WTC11 (cell line): ENCODE measurements around the gene MAP1S.

Source experiments
- CTCF ChIP-seq: fragments of 200-600 bp; IDR thresholded peaks from 2 replicates; pipeline ENCODE4 v1.8.0; 2022; ENCODE audit warnings: antibody characterized with exemption
- SP1 ChIP-seq: sonication (generic); formaldehyde crosslinking; conservative IDR thresholded peaks from 2 replicates; pipeline ENCODE4 v1.8.1; 2022; ENCODE audit warnings: missing genetic modification reagents
- TP53 ChIP-seq: sonication (generic); formaldehyde crosslinking; IDR thresholded peaks from 2 replicates; pipeline ENCODE4 v1.8.1; 2023; ENCODE audit warnings: mild to moderate bottlenecking, missing genetic modification reagents
- TF ChIP-seq, protein P1 (sequence below): sonication (generic); formaldehyde crosslinking; IDR thresholded peaks from 2 replicates; pipeline ENCODE4 v1.8.0; 2022; ENCODE audit warnings: mild to moderate bottlenecking, missing genetic modification reagents

DNA sequence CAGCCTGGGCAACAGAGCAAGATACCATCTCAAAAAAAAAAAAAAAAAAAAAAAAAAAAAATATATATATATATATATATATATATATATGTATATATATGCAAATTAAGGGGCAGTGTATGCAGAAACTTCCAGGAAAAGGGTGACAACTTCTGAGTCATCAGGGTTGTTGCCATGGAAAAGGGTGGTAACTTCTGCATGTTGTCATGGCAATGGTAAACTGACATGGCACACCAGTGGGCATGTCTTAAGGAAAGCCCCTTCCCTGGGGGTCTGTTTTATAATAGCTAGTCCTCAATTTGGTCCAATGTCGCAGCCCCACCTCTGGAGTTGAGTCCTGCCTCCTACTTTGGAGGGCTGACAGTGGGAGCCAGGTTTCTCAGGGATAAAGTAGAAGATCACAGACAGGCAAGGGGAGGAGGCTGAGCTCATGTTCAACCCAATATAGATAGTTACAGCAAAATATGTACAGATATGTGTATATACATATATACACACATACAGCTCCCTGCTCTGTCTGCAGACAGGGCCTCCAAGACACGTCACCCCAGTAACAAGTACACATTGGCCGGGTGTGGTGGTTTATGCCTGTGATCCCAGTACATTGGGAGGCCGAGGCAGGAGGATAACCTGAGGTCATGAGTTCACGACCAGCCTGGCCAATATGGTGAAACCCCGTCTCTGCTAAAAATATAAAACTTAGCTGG lies 24.7 kb downstream of the MAP1S start:
- no peak for TF ChIP-seq SP1
- no peak for TF ChIP-seq CTCF
- TF ChIP-seq, protein P1, sequence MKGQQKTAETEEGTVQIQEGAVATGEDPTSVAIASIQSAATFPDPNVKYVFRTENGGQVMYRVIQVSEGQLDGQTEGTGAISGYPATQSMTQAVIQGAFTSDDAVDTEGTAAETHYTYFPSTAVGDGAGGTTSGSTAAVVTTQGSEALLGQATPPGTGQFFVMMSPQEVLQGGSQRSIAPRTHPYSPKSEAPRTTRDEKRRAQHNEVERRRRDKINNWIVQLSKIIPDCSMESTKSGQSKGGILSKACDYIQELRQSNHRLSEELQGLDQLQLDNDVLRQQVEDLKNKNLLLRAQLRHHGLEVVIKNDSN, result no peak
- TF ChIP-seq TP53 (CRISPR knock-in tag), result no peak
